OCI-M2 (cell line): ENCODE data around the gene PCDH15.
"Not testable (repeated sequence)": the region's sequence is repeated elsewhere in the genome, so short reads cannot be mapped to it uniquely, and the experiment has no call there.

ENCODE experiments used
- DNase-seq: peaks from one replicate; lab custom pipeline; 2025; ENCODE audit not compliant: unreplicated experiment; lab: John Stamatoyannopoulos, UW

PCDH15 gene

DNA sequence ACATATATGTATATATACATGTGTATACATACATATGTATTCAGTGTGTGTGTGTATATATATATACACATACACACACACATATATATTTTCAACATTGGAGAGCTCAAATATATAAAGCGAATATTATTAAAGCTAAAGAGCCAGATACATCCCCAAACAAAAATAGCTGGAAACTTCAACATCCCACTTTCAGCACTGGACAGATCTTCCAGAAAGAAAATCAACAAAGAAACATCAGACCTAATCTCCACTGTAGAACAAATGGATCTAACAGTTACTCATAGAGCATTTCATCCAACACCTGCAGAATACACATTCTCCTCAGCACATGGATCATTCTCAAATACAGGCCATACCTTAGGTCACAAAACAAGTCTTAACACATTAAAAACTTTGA, 799.0 kb downstream of the PCDH15 start:
- no peak for DNase-seq

DNA sequence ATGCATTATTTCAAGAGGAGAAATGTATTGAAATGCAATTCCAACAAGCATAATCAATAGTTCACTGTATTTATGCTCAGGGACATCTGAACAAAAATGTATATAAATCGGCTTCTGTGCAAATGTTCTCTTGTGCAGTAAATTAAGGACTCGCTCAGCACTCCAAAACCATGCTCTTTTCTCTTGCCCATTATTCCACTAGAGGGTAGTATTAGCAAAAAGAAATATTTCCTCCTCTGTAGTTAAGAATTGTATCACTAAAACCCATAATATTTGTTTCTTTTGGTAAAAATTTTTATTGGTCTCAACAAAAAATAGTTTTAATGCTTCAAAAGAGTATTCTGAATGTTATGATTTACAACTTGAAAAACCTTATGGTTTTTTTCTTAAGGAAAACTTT, 803.1 kb downstream of the PCDH15 start:
- no peak for DNase-seq

DNA sequence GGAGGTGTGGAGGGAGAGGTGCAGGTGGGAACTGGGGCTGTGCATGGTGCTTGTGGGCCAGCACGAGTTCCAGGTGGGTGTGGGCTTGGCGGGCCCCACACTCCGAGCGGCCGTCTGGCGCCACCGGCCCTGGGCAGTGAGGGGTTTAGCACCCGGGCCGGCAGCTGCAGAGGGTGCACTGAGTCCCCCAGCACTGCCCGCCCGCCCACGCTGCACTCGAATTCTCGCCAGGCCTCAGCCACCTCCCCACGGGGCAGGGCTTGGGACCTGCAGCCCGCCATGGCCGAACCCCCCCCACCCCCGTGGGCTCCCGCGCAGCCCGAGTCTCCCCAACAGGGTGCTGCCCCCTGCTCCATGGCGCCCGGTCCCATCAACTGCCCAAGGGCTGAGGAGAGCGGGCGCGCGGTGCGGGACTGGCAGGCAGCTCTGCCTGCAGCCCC, 810.2 kb downstream of the PCDH15 start:
- no peak for DNase-seq

DNA sequence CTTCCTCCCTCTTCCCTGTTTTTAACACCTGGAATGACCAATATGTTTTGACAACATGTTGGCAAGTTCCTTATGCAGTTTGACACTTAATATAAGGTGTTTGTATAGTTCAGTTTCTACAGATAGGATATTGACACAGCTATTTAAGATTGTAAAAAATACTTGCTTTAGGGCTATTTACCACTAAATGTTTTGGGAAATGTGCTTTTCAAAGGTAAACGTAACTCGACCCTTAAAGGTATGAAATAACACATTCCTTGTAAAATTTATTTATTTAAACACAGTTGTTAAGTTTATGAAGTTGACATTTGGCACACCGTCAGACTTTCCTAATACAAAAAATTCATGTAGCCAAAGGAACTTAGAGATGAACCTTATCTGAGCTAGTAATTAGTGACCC, 817.6 kb downstream of the PCDH15 start:
- no peak for DNase-seq

- DNase-seq: no peak
Observed at GRCh38 chr10:53980210-53980609, 820.8 kb downstream of the PCDH15 start.

DNA sequence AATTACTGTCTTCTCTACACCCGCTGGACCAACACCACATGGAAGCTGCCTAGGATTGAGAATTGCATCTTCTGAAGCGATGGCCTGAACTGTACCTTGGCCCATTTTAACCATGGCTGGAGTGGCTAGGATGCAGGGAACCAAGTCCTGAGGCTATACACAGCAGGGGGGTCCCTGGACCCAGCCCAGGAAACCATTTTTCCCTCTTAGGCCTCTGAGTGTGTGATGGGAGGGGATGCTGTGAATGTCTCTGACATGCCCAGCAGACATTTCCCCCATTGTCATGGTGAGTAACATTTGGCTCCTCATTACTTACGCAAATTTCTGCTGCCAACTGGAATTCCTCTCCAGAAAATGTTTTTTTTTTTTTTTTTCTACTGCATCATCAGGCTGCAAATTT, 822.7 kb downstream of the PCDH15 start:
- DNase-seq: no peak

DNA sequence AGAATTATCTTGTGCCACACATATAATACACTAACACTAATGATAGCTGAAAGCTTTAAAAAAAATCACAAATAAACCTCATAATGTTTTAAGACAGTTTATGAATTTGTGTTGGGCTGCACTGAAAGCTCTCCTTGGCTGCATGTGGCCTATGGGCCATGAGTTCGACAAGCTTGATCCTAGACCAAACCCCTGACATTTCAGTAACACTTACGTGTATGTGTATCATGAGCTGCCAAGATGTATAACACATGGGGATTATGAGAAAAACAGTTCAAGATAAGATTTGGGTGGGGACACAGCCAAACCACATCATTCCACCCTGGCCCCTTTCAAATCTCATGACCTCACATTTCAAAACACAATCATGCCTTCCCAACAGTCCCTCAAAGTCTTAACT, 823.8 kb downstream of the PCDH15 start:
- no peak for DNase-seq

- no peak for DNase-seq
Observed at GRCh38 chr10:53957401-53957800, 843.6 kb downstream of the PCDH15 start.

DNA sequence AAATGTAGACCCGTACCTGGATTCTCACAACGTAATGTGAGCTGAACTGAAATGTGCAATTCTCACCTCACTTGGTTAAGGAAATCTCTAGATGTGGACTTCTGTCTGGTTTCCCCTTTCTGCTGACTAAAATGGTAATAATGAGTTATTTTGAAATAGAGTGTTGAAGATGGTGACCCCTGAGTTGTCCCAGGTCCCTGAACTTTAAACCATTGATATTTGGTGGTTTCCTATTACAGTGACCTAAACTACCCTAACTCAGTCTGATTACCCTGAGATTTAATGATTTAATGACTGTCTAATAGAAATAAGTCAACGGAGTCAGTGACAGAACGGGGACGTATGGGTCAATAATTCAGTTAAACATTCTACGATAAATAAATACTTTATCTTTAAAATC, 845.9 kb downstream of the PCDH15 start:
- DNase-seq: no peak

GRCh38 chr10:53952698-53953630, 848.1 kb downstream of the PCDH15 start:
- no peak for DNase-seq

DNA sequence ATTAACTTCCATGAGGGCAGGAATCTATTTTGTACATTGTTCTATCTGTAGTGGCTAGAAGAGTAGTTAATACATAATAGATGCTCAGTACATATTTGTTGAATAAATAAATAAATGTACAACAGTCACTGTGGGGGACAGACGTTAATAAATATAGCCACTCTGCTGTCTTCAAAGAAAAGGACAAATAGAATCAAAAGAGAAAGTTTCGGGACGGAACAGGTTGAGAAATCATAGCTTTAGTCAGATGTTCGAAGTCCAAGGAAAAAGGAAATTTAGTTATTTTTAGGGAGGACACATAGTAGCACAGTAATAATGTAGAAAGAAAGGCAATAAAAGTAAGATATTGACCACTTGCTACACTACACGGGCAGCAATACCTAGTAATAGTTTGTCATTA, 861.4 kb downstream of the PCDH15 start:
- DNase-seq: no peak

DNA sequence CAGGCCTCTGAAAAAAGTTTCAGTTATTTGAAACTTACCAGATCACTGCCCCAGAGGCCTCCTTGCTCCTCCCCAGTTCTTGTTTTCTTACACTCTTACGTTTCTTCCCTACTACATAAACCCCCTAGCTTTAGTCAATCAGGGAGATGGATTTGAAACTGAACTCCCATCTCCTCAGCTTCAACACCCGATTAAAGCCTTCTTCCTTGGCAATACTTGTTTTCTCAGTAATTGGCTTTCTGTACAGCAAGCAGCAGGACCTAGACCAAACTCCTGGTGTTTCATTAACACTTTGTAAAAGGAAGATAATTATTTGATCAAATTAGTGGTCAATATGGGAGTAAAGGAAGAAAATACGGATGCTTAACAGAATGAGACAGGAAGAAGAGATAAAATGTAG, 870.4 kb downstream of the PCDH15 start:
- no peak for DNase-seq

DNA sequence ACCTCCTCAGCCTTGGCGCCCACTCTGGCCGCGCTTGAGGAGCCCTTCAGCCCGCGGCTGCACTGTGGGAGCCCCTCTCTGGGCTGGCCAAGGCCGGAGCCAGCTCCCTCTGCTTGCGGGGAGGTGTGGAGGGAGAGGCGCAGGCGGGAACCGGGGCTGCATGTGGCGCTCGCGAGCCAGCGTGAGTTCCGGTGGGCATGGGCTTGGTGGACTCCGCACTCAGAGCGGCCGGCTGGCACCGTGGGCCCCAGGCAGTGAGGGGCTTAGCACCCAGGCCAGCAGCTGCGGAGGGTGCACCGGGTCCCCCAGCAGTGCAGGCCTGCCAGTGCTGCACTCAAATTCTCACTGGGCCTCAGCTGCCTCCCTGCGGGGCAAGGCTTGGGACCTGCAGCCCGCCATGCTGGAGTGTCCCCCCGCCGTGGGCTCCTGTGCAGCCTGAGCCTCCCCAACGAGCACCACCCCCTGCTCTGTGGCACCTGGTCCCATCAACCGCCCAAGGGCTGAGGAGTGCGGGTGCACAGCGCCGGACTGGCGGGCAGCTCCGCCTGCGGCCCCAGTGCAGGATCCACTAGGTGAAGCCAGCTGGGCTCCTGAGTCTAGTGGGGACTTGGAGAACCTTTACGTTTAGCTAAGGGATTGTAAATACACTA, 876.9 kb downstream of the PCDH15 start:
- DNase-seq: not testable (repeated sequence)

DNA sequence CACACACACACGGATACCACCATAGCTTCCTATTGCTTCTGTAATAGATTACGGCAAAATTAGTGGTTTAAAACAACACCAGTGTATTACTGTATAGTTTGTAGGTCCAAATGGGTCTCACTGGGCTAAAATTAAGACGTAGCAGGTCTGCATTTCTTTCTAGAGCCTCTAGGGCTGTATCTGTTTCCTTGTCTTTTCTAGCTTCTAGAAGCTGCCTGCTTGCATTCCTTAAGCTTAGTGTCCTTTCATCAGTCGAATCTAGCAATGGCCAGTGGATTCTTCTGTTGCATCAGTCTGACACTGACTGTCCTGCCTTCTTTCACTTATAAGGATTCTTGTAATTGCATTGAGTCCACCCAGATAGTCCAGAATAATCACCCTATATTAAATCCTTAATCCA, 882.3 kb downstream of the PCDH15 start:
- DNase-seq: no peak

- DNase-seq: no peak
Observed at GRCh38 chr10:53909791-53910190, 891.2 kb downstream of the PCDH15 start.

GRCh38 chr10:53904506-53905241, 896.4 kb downstream of the PCDH15 start:
- no peak for DNase-seq

DNA sequence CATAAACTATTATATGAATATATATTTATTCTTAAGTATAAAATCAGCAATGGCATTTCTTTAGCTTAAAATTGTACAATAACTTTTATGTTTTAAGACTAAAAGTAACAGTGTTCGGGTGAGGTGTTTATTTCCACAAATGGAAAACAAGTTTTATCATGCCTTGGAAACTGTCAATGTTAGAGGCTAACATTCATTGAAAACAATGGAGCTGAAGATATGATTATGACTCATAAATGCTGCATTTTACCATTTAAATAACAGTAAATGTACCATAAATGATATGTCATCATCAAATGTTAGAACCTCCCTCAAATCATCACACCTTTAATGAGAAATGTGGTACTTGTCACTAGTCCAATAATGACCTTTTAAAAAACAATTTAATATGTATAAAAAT, 897.3 kb downstream of the PCDH15 start:
- DNase-seq: no peak

DNA sequence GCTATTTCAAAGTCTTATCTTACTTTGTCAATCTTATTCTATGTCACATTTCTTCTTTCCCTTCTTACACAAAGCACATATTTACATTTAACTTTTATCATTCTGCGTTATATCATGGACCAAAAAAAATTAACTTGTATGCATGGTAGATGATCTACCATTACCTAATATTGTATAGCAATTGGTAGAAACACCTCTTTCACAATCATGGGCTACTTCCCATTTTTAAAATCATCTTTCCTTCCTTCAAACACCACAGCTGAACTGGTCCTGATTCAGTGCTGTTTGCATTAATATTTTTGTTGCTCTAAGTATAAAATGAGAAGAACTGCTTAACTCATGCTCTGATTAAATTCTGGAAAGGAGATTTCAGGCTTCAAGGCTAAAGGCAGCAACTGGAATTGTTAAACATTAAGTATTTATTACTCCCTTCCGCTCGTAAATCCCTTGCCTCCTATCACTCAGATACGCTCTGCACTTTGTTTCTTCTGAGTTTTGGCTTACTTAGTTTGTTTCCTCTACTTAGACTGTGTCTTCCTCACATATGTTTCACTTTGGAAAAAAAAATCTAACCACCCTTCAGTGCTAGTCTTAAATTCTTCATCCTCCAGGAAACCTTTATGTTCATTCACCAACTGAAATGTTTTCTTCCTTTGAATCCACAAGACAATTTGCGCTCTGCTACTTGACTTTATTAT, 901.4 kb downstream of the PCDH15 start:
- DNase-seq: no peak

- DNase-seq: no peak
Observed at GRCh38 chr10:53898532-53898931, 902.5 kb downstream of the PCDH15 start.

DNA sequence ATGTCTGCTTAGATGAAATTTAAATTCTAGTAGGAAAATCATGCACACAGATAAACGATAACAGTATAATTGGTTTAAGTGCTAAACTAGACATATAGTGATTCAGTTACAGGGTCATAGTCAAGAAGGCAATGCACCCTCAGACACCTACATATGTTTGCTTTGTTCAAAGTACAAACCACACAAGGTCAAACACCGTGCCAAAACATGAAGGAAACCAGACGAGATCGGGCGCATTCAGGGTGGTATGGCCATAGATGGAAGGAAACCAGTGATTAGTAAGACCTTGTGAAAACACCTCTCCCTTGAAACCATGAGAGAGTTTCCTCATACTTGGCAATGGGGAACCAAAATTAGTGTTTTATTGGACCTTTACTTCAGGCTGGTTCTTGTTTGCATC, 906.9 kb downstream of the PCDH15 start:
- DNase-seq: no peak

GRCh38 chr10:53893061-53893460, 908.0 kb downstream of the PCDH15 start:
- no peak for DNase-seq
